Thymus (tissue), 11 donors: ENCODE data around the gene EMX1. TPM values are rescaled to one million over a fixed set of nuclear protein-coding genes. Genes with fewer than 3 reads are reported as not detected.
A peak's percentile ranks its signal among the peaks of the same experiment; 100 is the strongest.

Experiments used
- DNase-seq, 9 donors: peaks; one replicate each; pipeline ENCODE4 v3.0.0-alpha.2; 2013; ENCODE audit warnings: low spot score in 9 of 9, low read depth in 6 of 9, missing footprints in 1 of 9
- H3K27ac ChIP-seq, 2 donors: one replicate each; pipeline ENCODE4 v1.5.1; 2013; ENCODE audit warnings: control low read depth in 1 of 2, low read depth in 1 of 2, low read length in 1 of 2, mild to moderate bottlenecking in 1 of 2, moderate library complexity in 1 of 2
- H3K27me3 ChIP-seq, 2 donors: one replicate each; pipeline ENCODE4 v1.5.1; 2013; ENCODE audit warnings: low read length in 1 of 2; ENCODE audit not compliant: control insufficient read depth in 2 of 2, insufficient read depth in 1 of 2
- H3K36me3 ChIP-seq, 2 donors: one replicate each; pipeline ENCODE4 v1.5.1; 2013; ENCODE audit warnings: low read length in 1 of 2, mild to moderate bottlenecking in 1 of 2, moderate library complexity in 1 of 2; ENCODE audit not compliant: control insufficient read depth in 2 of 2, insufficient read depth in 2 of 2
- H3K4me1 ChIP-seq, 2 donors: one replicate each; pipeline ENCODE4 v1.5.1; 2013; ENCODE audit warnings: low read length in 2 of 2; ENCODE audit not compliant: control insufficient read depth in 2 of 2, insufficient read depth in 2 of 2
- H3K4me3 ChIP-seq, 2 donors: one replicate each; pipeline ENCODE4 v1.5.1; 2013; ENCODE audit warnings: low read length in 2 of 2, control low read depth in 1 of 2, mild to moderate bottlenecking in 1 of 2
- H3K9me3 ChIP-seq, 2 donors: one replicate each; pipeline ENCODE4 v1.5.1; 2013; ENCODE audit warnings: low read length in 1 of 2, mild to moderate bottlenecking in 1 of 2; ENCODE audit not compliant: control insufficient read depth in 2 of 2, insufficient read depth in 1 of 2
- WGBS: extraction: QIAGEN DNeasy Blood & Tissue Kit; methylation state at CpG from one replicate; pipeline ENCODE4 v1.1.7; 2013; 5-methylcytosine and 5-hydroxymethylcytosine counted together
- polyA plus RNA-seq: library from polyadenylated mRNA; stranded (reverse); fragments of 200-250 nt; gene quantifications from one replicate; pipeline ENCODE4 v1.2.3, GENCODE V29; 2013
- total RNA-seq: library from RNA; stranded (reverse); fragments of 120-200 nt; gene quantifications from one replicate; pipeline ENCODE4 v1.2.4, GENCODE V29; 2013
- donor health status: healthy.

EMX1 gene
- total and polyA plus RNA-seq, 2 donors = 0.38 to 0.82 TPM

- DNase-seq = no peak
- no peaks in the 10 kb centered on the region for H3K4me1 ChIP-seq
- H3K4me3 ChIP-seq = no peak overlapping the region
- no peaks in the 10 kb centered on the region for H3K9me3 ChIP-seq
- 98% methylated on average over 16 of the region's 16 CpGs for WGBS
- H3K27me3 ChIP-seq = no peaks in the 10 kb centered on the region
- H3K36me3 ChIP-seq = no peaks in the 10 kb centered on the region
- no peak overlapping the region for H3K27ac ChIP-seq
These were observed 27.6 kb downstream of the EMX1 start for GRCh38 chr2:72944804-72945449.

GRCh38 chr2:72945450-72946019 is 28.2 kb downstream of the EMX1 start:
- Histone ChIP-seq H3K27ac (no peak overlapping the region), H3K36me3 (no peaks in the 10 kb centered on the region), H3K9me3 (no peaks in the 10 kb centered on the region), H3K27me3 (no peaks in the 10 kb centered on the region), H3K4me3 (no peak overlapping the region), H3K4me1 (no peaks in the 10 kb centered on the region)
- DNase-seq = no peak
- WGBS = 96% methylated on average over 9 of the region's 9 CpGs

GRCh38 chr2:72946466-72946865 is 29.1 kb downstream of the EMX1 start:
- no peak overlapping the region for H3K4me3 ChIP-seq
- H3K9me3 ChIP-seq = no peaks in the 10 kb centered on the region
- H3K36me3 ChIP-seq = no peaks in the 10 kb centered on the region
- peaks cover 0 to 7% of the 10 kb centered on the region in 2 donors for H3K4me1 ChIP-seq
- no peak overlapping the region for H3K27ac ChIP-seq
- H3K27me3 ChIP-seq = no peaks in the 10 kb centered on the region
- DNase-seq = no peak
- 91% methylated on average over 9 of the region's 9 CpGs for WGBS

GRCh38 chr2:72947952-72948830 is 30.9 kb downstream of the EMX1 start:
- Histone ChIP-seq H3K4me1 (peaks cover 0 to 20% of the 10 kb centered on the region in 2 donors), H3K4me3 (no peak overlapping the region), H3K9me3 (no peaks in the 10 kb centered on the region), H3K27ac (no peak overlapping the region), H3K36me3 (no peaks in the 10 kb centered on the region), H3K27me3 (no peaks in the 10 kb centered on the region)
- no peak for DNase-seq
- 97% methylated on average over 10 of the region's 10 CpGs for WGBS

GRCh38 chr2:72949045-72949444 is 31.7 kb downstream of the EMX1 start:
- Histone ChIP-seq H3K27ac (no peak overlapping the region), H3K27me3 (no peaks in the 10 kb centered on the region), H3K9me3 (no peaks in the 10 kb centered on the region), H3K4me1 (peaks cover 0 to 29% of the 10 kb centered on the region in 2 donors), H3K36me3 (no peaks in the 10 kb centered on the region), H3K4me3 (no peak overlapping the region)
- WGBS = 94% methylated on average over 2 of the region's 2 CpGs
- DNase-seq = no peak

GRCh38 chr2:72949642-72950041 is 32.3 kb downstream of the EMX1 start:
- Histone ChIP-seq H3K27ac (no peak overlapping the region), H3K4me1 (peaks cover 0 to 34% of the 10 kb centered on the region in 2 donors), H3K36me3 (no peaks in the 10 kb centered on the region), H3K4me3 (no peak overlapping the region), H3K9me3 (no peaks in the 10 kb centered on the region), H3K27me3 (no peaks in the 10 kb centered on the region)
- WGBS = 96% methylated on average over 4 of the region's 4 CpGs
- DNase-seq = no peak

- DNase-seq = no peak
- 96% methylated on average over 13 of the region's 13 CpGs for WGBS
- Histone ChIP-seq H3K4me1 (peaks cover 0 to 37% of the 10 kb centered on the region in 2 donors), H3K27ac (no peak overlapping the region), H3K27me3 (no peaks in the 10 kb centered on the region), H3K9me3 (no peaks in the 10 kb centered on the region), H3K4me3 (no peak overlapping the region), H3K36me3 (no peaks in the 10 kb centered on the region)
These were observed 33.4 kb downstream of the EMX1 start for GRCh38 chr2:72950558-72951255.

- H3K4me3 ChIP-seq = no peak overlapping the region
- DNase-seq = peak in 5 of 9 donors; percentile 6 to 56 (median 24)
- no peaks in the 10 kb centered on the region for H3K27me3 ChIP-seq
- WGBS = 82% methylated on average over 8 of the region's 8 CpGs
- peaks cover 0 to 37% of the 10 kb centered on the region in 2 donors for H3K4me1 ChIP-seq
- no peaks in the 10 kb centered on the region for H3K36me3 ChIP-seq
- no peaks in the 10 kb centered on the region for H3K9me3 ChIP-seq
- H3K27ac ChIP-seq = peak overlapping the region in 1 of 2 donors; percentile 5
These were observed 34.2 kb downstream of the EMX1 start for GRCh38 chr2:72951303-72952095.
